NCI-H345 (cell line): ENCODE measurements around the gene CAMSAP3.

ENCODE experiments used
- DNase-seq: peaks from one replicate; lab custom pipeline; 2025; lab: John Stamatoyannopoulos, UW

CAMSAP3 gene

DNA sequence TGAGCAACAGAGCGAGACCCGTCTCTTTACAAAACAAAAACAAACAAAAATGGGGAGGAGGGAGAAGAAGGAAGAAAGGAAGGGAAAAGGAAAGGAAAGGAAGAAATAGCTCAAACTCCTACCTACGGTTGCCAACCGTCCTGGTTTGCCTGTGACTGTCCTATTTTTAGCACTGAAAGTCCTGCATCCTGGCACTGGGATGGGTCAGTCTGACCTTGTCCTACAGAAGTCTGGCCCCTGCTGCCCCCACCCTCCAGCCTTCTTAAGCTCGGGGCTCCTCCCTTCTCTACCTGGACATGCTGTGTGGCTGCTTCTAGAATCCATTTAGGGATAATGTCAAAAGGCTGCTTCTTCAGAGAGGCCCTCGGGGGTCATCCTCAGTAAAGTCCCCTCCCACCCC lies 40.0 kb downstream of the CAMSAP3 start:
- no peak for DNase-seq

GRCh38 chr19:7636317-7636690 lies 40.6 kb downstream of the CAMSAP3 start:
- peak; percentile 10 for DNase-seq

DNA sequence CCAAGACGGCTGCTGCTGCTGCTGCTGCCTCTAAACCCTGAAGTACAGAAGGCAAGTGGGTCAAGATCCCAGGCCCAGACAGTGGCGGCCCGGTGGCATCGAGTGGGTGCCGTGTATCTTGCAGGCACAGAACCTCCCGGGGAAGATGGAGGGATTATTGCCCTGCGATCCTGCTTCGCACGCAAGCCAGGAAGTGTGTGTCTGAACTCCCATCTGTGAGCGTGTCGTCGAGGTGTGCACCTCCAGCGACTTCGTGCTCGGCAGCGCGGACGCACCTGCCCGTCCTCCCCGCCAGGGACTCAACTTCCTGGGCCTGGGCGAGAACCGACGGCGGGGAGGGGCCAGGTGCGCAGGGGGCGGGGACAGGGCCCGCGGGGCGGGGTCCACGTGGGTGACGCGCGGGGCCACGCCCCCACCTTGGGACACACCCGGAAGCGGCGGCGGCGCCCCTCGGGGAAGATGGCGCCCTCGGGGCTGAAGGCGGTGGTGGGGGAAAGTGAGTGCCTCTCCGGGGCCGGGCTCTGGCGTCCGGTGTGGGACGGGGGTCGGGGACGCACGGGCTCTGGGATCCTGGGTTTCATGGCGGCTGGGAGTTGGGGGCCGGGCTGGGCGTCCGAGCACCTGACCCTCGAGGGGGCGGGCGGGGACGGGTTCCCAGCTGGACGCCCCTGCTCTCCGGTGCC lies 41.2 kb downstream of the CAMSAP3 start, which contains the start of gene STXBP2:
Gene STXBP2, plus strand, starts transcription at position 420 of the 683 bp plus-strand sequence. Its CDS starts 40 bp downstream, at position 460.
- peak; percentile 89 for DNase-seq

DNA sequence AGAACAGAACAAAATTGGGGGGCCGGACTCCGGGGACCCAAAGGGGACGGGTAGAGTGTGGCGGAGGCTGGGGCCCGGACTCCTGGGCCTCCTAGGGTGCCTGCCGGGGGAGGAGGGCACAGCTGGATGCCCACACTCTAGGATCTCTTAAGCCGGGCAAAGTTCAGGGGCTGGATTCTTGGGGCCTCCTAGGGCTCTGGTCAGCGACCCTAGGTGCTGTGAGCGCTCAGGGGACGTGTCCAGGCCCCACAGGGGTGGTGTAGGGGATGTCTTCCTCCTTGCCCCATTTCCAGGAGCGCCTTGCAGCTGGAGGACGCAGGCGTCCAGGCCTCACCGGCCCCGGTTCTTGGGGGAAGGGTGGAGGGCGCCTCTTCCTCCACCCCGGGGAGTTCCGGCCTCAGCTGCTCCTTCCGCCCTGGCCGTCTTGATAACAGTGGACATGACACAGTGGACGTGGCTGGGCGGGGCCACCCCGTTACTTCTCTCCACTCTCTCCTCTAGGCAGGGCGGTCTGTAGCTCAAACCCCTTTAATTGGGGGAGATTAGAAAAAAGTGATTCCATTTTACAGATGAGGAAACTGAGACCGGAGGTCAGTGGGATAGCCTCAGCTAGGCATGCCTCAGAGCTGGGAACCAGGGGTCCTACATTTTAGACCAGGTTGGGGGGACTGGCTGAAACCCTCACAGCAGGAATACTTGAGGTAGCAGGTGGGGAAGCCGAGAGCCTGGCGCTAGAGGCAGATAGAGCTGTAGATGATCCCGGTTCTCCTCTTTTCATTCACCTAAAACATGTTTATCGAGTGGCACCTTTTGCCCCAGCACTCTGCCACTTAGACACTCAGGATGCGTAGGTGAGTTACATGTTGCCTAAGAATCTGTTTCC lies 42.0 kb downstream of the CAMSAP3 start:
- DNase-seq = no peak

GRCh38 chr19:7638802-7639465 lies 43.3 kb downstream of the CAMSAP3 start:
- DNase-seq = no peak

GRCh38 chr19:7639863-7640348 lies 44.2 kb downstream of the CAMSAP3 start:
- no peak for DNase-seq

GRCh38 chr19:7640803-7641202 lies 45.1 kb downstream of the CAMSAP3 start:
- DNase-seq = no peak

- no peak for DNase-seq
Observed at GRCh38 chr19:7641290-7642276, 45.9 kb downstream of the CAMSAP3 start.

GRCh38 chr19:7642295-7643030 lies 46.8 kb downstream of the CAMSAP3 start:
- DNase-seq = no peak

DNA sequence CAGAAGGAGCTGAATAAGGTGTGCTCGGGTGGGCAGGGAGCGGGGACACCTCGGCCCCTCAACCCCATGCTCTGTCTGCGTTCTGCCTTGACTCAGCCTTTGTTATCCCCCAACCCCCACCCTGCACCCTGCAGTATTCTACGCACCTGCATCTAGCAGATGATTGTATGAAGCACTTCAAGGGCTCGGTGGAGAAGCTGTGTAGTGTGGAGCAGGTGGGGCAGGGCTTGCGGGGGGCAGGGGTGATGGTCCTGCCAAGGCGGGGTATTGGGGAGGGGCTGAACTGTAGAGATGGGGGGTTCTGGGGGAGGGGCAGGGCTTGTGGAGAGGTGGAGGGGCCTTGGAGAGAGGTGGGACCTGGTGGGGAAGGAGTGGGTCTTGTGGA lies 47.4 kb downstream of the CAMSAP3 start:
- no peak for DNase-seq

GRCh38 chr19:7643629-7644549 lies 48.2 kb downstream of the CAMSAP3 start:
- DNase-seq = peak; percentile 28

DNA sequence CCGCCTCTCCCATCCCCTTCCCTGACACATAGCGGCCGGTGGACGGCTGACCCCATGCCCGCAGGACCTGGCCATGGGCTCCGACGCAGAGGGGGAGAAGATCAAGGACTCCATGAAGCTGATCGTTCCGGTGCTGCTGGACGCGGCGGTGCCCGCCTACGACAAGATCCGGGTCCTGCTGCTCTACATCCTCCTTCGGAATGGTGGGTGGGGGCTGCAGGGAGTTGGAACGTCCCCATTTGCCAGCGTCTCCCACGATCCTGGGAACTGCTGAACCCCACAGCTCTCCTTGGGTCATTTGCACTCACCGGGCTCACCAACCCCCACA lies 48.9 kb downstream of the CAMSAP3 start:
- no peak for DNase-seq

GRCh38 chr19:7645163-7645562 lies 49.5 kb downstream of the CAMSAP3 start:
- no peak for DNase-seq

GRCh38 chr19:7645656-7646425 lies 50.2 kb downstream of the CAMSAP3 start:
- no peak for DNase-seq

DNA sequence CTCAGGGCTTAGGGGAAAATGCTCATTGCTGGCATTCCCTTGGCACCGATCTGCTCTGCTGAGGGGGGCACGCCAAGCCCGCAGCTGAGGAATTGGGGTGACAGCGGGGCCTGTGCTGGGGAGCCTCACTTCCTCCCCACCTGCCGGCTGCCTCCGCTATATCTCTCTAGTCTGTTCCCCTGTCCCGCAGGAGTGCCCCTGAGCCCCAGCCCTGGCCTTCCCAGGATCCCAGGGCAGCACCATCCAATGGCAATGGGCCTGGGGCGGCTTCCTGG lies 50.7 kb downstream of the CAMSAP3 start:
- DNase-seq = no peak

DNA sequence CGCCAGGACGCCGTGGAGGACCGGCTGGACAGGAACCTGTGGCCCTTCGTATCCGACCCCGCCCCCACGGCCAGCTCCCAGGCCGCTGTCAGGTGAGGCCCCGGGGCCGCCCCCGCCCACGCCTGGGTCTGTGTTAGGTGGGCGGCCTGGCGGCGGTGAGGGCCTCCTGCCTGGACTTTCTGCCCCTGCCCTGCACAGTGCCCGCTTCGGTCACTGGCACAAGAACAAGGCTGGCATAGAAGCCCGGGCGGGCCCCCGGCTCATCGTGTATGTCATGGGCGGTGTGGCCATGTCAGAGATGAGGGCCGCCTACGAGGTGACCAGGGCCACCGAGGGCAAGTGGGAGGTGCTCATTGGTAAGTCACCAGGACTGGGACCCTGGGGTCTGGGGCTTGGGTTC lies 51.5 kb downstream of the CAMSAP3 start:
- DNase-seq = no peak

GRCh38 chr19:7648265-7649014 lies 52.8 kb downstream of the CAMSAP3 start:
- no peak for DNase-seq

DNA sequence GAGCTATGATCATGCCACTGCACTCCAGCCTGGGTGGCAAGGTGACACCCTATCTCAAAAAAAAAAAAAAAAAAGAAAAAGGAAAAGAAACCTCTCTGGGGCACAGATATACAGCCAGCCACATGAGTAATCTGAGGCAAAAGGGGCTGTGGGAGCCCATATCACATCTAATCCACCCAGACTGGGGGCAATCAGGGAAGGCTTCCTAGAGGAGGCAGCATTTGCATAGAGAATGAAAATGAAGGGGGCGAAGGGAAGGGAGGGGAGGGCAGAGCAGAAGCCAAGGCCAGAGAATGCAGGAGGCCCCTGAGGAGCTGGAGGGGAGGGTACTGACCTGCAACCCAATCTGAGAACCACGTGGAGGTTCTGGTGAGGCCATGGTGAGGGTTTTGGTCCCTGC lies 54.5 kb downstream of the CAMSAP3 start:
- DNase-seq = no peak
